Transverse colon (tissue), 4 donors: Measurements from ENCODE around the gene MLANA.

Source experiments
- CTCF ChIP-seq, 5 experiments: fragments of 200-600 bp in 3 of 5; fragments of 450-650 bp in 2 of 5; sonication (generic) in 3 of 5; IDR thresholded peaks; 1 replicate in 2 of 5; 2 replicates in 3 of 5; pipeline ENCODE4 v1.5.1; 2016 to 2017; ENCODE audit warnings: antibody characterized with exemption in 5 of 5, inconsistent platforms in 3 of 5, mild to moderate bottlenecking in 2 of 5, moderate library complexity in 1 of 5
- EP300 ChIP-seq: sonication (generic); formaldehyde crosslinking; IDR thresholded peaks from one replicate; pipeline ENCODE4 v1.6.1; 2017; ENCODE audit warnings: antibody characterized with exemption, low read depth
- POLR2A ChIP-seq: fragments of 450-650 bp; IDR thresholded peaks from one replicate; pipeline ENCODE4 v1.6.1; 2016; ENCODE audit warnings: antibody characterized with exemption, mild to moderate bottlenecking, moderate library complexity
- POLR2AphosphoS5 ChIP-seq, 3 donors: sonication (generic); formaldehyde crosslinking; IDR thresholded peaks; one replicate each; pipeline ENCODE4 v1.6.1; 2016; ENCODE audit warnings: antibody characterized with exemption in 3 of 3

GRCh38 chr9:5893134-5893505, 2.4 kb downstream of the MLANA start:
- no peak for TF ChIP-seq CTCF (IDR thresholded peaks at IDR 0.05)
- no peak for TF ChIP-seq POLR2A
- TF ChIP-seq EP300: no peak
- no peak for TF ChIP-seq POLR2AphosphoS5 (IDR thresholded peaks at IDR 0.05)
